ENCODE results near the gene GDF7. TPM values are rescaled to one million over a fixed set of nuclear protein-coding genes. Genes with fewer than 3 reads are reported as not detected.
A peak's percentile ranks its signal among the peaks of the same experiment; 100 is the strongest.

Gene GDF7
- total RNA-seq, 2 experiments from 2014 or later: not detected

GRCh38 chr2:20650877-20651730 lies 15.8 kb upstream of the GDF7 start, which contains the start of gene HS1BP3:
Gene HS1BP3 (minus strand): TSS chr2:20651098. CDS start chr2:20651063, 35 bp downstream.
- Mint-ChIP-seq H3K4me1 (peaks cover 30% of the 10 kb centered on the region), H3K9me3 (no peaks in the 10 kb centered on the region), H3K27me3 (peaks cover 6% of the 10 kb centered on the region), H3K27ac (peak within 1 kb of the TSS; percentile 95), H3K4me3 (peak within 1 kb of the TSS; percentile 88), H3K36me3 (ENCODE audit: low read depth) (no peaks in the 10 kb centered on the region)
- POLR2A ChIA-PET: interaction anchor here (1.2 kb wide), 1 partner anchor 15 kb away, joined by 5 read pairs; no protein-coding TSS in a partner anchor
- DNase-seq: peak; percentile 85
- CTCF ChIA-PET: interaction anchor here (0.6 to 4.2 kb wide), 46 partner anchors 8 to 762 kb away, joined by 3 to 36 read pairs (median 4); partner anchors contain the start of gene RHOB

DNA sequence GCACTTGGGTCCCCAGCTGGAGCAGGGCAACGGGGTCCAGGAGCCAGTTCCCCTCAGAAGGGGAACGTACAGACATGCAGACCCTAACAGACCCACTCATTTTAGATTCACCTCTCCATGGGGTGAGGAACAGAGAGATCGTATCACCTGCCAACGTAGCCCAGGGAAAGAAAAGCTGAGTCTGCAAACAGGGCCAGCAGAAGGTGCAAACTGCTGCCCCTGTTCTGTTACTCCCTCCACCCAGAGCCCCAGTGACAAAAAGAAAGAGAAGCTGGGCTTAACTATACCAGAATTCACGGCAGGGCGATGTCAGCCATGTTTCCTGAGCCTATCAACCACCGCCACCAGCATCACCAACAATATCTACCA lies 15.2 kb upstream of the GDF7 start:
- POLR2A ChIA-PET: interaction anchor here (1.2 kb wide), 1 partner anchor 14 kb away, joined by 5 read pairs; no protein-coding TSS in a partner anchor
- Mint-ChIP-seq H3K27me3 (peaks cover 8% of the 10 kb centered on the region), H3K36me3 (ENCODE audit: low read depth) (no peaks in the 10 kb centered on the region), H3K4me3 (peak overlapping the region; percentile 88), H3K4me1 (peaks cover 30% of the 10 kb centered on the region), H3K27ac (peak overlapping the region; percentile 95), H3K9me3 (no peaks in the 10 kb centered on the region)
- CTCF ChIA-PET: interaction anchor here (0.6 to 4.2 kb wide), 38 partner anchors 9 to 763 kb away, joined by 3 to 36 read pairs (median 4); partner anchors contain the start of gene RHOB
- no peak for DNase-seq

GRCh38 chr2:20652141-20652540 lies 14.8 kb upstream of the GDF7 start:
- Mint-ChIP-seq H3K9me3 (no peaks in the 10 kb centered on the region), H3K27ac (peak overlapping the region; percentile 95), H3K27me3 (peaks cover 11% of the 10 kb centered on the region), H3K4me1 (peaks cover 30% of the 10 kb centered on the region), H3K4me3 (no peak overlapping the region), H3K36me3 (ENCODE audit: low read depth) (no peaks in the 10 kb centered on the region)
- ChIA-PET CTCF (interaction anchor here (0.9 to 4.2 kb wide), 13 partner anchors 9 to 326 kb away, joined by 3 to 36 read pairs (median 6); partner anchors contain the start of gene RHOB), POLR2A (no interaction called here)
- no peak for DNase-seq

- ChIA-PET CTCF (interaction anchor here (0.9 to 3.0 kb wide), 6 partner anchors 8 to 242 kb away, joined by 3 to 36 read pairs (median 12); no protein-coding TSS in a partner anchor), POLR2A (no interaction called here)
- H3K36me3 Mint-ChIP-seq (ENCODE audit: low read depth): no peaks in the 10 kb centered on the region
- H3K27me3 Mint-ChIP-seq: peaks cover 15% of the 10 kb centered on the region
- no peak overlapping the region for H3K4me3 Mint-ChIP-seq
- DNase-seq: no peak
- H3K9me3 Mint-ChIP-seq: no peaks in the 10 kb centered on the region
- H3K27ac Mint-ChIP-seq: peak overlapping the region; percentile 95
- H3K4me1 Mint-ChIP-seq: peaks cover 30% of the 10 kb centered on the region
Measured at GRCh38 chr2:20652673-20653575, 14.0 kb upstream of the GDF7 start.

DNA sequence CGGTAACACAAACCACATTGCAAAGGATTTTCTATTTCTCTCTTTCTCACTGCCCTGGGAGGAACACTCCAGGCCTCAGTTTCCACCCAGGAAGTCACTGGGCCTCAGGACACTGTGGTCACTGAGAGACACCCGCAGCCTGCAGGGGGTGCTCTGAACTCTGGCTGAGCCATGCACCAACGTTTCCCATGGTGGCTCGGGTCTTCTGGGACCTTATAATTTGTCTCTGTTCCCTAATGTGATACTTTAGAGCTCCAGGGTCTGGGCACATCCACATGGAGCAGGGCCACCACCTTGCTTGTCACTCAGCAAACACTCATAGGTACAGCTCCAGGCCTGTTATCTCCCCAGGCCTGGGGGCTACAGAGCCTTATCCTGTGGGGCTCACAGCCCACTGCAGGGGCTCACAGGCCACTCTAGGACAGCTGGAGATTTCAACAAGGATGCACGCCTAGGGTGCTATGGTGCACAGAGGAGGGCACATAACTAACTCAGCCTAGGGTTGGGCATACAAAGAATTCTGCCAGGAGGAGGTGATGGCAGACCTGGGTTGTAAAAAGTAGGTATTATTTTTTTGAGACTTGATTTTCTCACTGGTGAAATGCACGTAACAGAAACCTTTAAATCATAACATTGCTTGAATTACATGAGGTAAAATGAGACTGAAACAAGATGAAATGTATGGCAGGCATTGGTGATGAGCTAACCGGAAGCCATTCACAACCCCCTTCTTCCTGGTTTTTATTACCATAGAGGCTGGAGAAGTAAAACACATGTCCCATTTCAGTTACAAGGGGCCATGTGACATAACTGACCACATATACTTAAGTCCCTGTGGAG lies 13.0 kb upstream of the GDF7 start:
- Mint-ChIP-seq H3K4me1 (peaks cover 23% of the 10 kb centered on the region), H3K36me3 (ENCODE audit: low read depth) (no peaks in the 10 kb centered on the region), H3K27me3 (peaks cover 18% of the 10 kb centered on the region), H3K9me3 (no peaks in the 10 kb centered on the region), H3K4me3 (no peak overlapping the region), H3K27ac (no peak overlapping the region)
- no peak for DNase-seq
- ChIA-PET POLR2A (no interaction called here), CTCF (interaction anchor here (0.6 to 1.5 kb wide), 2 partner anchors 140 to 243 kb away, joined by 3 read pairs; no protein-coding TSS in a partner anchor)

DNA sequence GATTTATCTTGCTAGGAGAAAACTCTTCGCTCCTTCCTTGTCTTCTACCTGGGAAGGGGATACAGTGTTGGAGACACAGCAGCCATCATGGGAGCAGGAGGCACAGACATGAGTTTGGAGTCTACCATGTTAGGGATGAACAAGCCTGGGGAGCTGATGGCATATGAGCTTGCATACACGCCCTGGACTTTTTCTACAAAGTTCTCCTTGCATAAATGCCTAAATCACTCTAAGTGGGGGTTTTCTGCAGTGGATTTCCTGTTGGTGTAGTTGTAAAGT lies 12.5 kb upstream of the GDF7 start:
- Mint-ChIP-seq H3K27me3 (peaks cover 20% of the 10 kb centered on the region), H3K27ac (no peak overlapping the region), H3K4me3 (no peak overlapping the region), H3K4me1 (peaks cover 19% of the 10 kb centered on the region), H3K36me3 (ENCODE audit: low read depth) (no peaks in the 10 kb centered on the region), H3K9me3 (no peaks in the 10 kb centered on the region)
- DNase-seq: no peak
- ChIA-PET CTCF (interaction anchor here (0.6 to 1.5 kb wide), 2 partner anchors 141 to 243 kb away, joined by 3 read pairs; no protein-coding TSS in a partner anchor), POLR2A (no interaction called here)

- H3K9me3 Mint-ChIP-seq: no peaks in the 10 kb centered on the region
- H3K4me3 Mint-ChIP-seq: no peak overlapping the region
- ChIA-PET CTCF (interaction anchor here (1.0 to 1.3 kb wide), 3 partner anchors 10 to 306 kb away, joined by 3 to 4 read pairs (median 3); no protein-coding TSS in a partner anchor), POLR2A (no interaction called here)
- H3K27ac Mint-ChIP-seq: no peak overlapping the region
- no peak for DNase-seq
- H3K4me1 Mint-ChIP-seq: peaks cover 5% of the 10 kb centered on the region
- peaks cover 38% of the 10 kb centered on the region for H3K27me3 Mint-ChIP-seq
- H3K36me3 Mint-ChIP-seq (ENCODE audit: low read depth): no peaks in the 10 kb centered on the region
Measured at GRCh38 chr2:20656561-20656960, 10.4 kb upstream of the GDF7 start.

GRCh38 chr2:20657522-20658235 lies 9.3 kb upstream of the GDF7 start:
- ChIA-PET POLR2A (no interaction called here), CTCF (no interaction called here)
- Mint-ChIP-seq H3K4me3 (no peak overlapping the region), H3K9me3 (no peaks in the 10 kb centered on the region), H3K36me3 (ENCODE audit: low read depth) (no peaks in the 10 kb centered on the region), H3K27me3 (peaks cover 47% of the 10 kb centered on the region), H3K4me1 (no peaks in the 10 kb centered on the region), H3K27ac (no peak overlapping the region)
- no peak for DNase-seq

DNA sequence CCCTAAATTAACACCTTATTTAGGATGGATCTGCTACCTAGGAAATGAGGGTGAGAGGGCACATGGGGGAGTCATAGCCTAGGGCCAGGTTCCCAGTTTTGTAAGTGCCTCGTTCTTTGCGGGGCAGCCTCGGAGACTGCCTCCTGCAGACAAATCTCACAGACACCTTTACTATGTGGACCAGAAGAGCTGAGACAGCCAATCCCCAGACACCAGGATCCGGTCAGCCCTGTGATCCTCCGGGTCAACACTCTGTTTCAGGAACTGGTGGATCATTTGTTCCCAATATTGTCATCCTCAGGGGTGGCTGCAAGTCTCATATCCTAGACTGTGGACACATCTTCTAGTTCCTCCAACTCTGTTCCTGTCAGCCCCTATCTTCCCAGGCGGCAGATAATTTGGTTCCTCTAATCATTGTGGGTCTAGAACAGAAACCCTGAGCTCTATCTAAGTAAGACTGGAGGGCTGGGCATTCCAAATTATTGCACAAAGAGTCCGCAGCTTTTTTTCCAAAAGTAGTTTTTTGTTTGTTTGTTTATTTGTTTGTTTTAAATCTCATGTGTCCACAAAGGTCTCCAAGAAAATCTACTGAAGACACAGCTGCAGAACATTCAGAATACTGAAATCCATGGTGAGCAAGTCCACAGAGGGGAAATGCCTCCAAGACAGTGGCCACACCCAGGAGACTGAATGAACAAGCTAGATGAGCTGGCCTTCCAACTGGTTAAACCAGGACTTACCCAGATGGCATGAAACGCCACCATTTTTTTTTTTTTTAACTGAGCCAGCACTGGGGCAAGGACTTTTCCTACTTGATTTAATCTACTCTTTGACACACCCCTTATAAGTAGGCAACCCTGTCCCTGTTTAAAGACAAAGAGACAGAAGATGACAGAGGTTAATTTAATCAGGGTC lies 6.2 kb upstream of the GDF7 start:
- Mint-ChIP-seq H3K9me3 (no peaks in the 10 kb centered on the region), H3K27me3 (peaks cover 70% of the 10 kb centered on the region), H3K4me1 (peaks cover 4% of the 10 kb centered on the region), H3K4me3 (no peak overlapping the region), H3K36me3 (ENCODE audit: low read depth) (no peaks in the 10 kb centered on the region), H3K27ac (no peak overlapping the region)
- ChIA-PET CTCF (interaction anchor here (0.7 to 2.5 kb wide), 13 partner anchors 9 to 493 kb away, joined by 3 to 36 read pairs (median 4); partner anchors contain the start of genes HS1BP3, LDAH and RHOB), POLR2A (interaction anchor here (0.7 kb wide), 1 partner anchor 853 kb away, joined by 3 read pairs; no protein-coding TSS in a partner anchor)
- DNase-seq: no peak

DNA sequence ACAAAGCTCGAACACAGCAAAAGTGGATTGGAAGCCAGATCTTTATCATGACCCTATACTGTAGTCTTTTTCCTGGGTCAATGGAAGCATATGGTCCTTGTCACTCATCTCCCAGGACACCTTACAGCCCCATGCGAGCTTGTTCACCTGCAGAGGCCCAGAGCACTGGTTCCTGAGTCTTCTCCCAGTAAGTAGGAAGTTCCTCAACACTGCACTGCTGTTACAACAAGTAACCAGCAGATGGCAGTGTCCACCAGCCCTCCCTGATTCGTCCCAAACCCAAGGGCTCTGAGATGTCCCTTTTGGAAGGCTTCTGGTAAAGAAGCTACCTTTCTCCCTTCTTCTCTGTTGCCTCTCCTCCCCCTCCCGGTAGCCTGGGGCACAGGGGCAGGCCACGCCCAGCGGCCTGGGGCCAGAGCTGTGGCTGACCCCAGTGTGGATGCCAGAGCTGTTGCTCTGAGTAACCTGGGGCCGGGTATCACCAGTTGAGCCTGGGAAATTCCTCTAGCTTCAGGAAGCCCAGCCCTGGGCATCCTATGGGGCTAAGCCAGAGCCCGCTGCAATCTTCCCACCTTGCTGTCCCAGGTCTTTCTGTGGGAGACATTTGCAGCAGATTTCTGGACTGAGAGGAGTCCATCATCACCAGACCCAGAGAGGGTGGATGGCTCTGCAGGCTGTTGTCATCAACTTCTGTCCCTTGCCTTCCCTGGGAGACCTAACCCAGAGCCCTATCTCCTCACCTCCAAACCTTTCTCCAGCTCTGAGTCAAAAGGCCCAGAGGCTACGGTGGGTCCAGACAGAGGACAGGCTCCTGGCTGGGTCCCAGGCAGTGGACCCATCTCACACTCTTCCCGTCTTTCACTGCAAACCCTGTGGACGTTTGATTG lies 5.3 kb upstream of the GDF7 start:
- Mint-ChIP-seq H3K27ac (no peak overlapping the region), H3K27me3 (peaks cover 77% of the 10 kb centered on the region), H3K4me3 (no peak overlapping the region), H3K36me3 (ENCODE audit: low read depth) (no peaks in the 10 kb centered on the region), H3K9me3 (no peaks in the 10 kb centered on the region), H3K4me1 (peaks cover 8% of the 10 kb centered on the region)
- DNase-seq: peak; percentile 73
- CTCF ChIA-PET: interaction anchor here (0.6 to 2.5 kb wide), 13 partner anchors 9 to 453 kb away, joined by 3 to 36 read pairs (median 5); partner anchors contain the start of genes HS1BP3, LDAH and RHOB
- POLR2A ChIA-PET: interaction anchor here (0.6 to 0.7 kb wide), 2 partner anchors 315 to 854 kb away, joined by 3 read pairs; no protein-coding TSS in a partner anchor

All from activated CD4-positive, alpha-beta T cell treated with anti-CD3 and anti-CD28 coated beads, Interleukin-2, amount 10 ng/mL, durations not matched to agents 7 days and 5 days (primary cell).